ENCODE measurements around the gene NDUFA6.
"Not testable (repeated sequence)": the region's sequence is repeated elsewhere in the genome, so short reads cannot be mapped to it uniquely, and the experiment has no call there.

- not testable (repeated sequence) for TF ChIP-seq CTCF (IDR thresholded peaks at IDR 0.05; ENCODE audit: low read length); EZH2 (optimal IDR thresholded peaks at IDR 0.05; ENCODE audit: low read depth, low read length)
Observed at GRCh38 chr22:42139508-42139907, 48.9 kb upstream of the NDUFA6 start.

Data from MM.1S (cell line).